ENCODE measurements around the gene DENR. TPM values are rescaled to one million over a fixed set of nuclear protein-coding genes. Genes with fewer than 3 reads are reported as not detected.

The DENR gene
- total RNA-seq, 1 experiment from 2014 or later = 68.7 TPM

- no peak for TF ChIP-seq CTCF (IDR thresholded peaks at IDR 0.05)
- TF ChIP-seq SIN3A (IDR thresholded peaks at IDR 0.05; ENCODE audit: borderline replicate concordance, insufficient read depth, low read depth, low read length) = no peak
- TF ChIP-seq TCF7L2 (IDR thresholded peaks at IDR 0.05; ENCODE audit: low read depth, low read length) = no peak
- no peak for TF ChIP-seq POLR2AphosphoS5 (IDR thresholded peaks at IDR 0.05; ENCODE audit: low read depth, low read length)
- TF ChIP-seq, protein P1, sequence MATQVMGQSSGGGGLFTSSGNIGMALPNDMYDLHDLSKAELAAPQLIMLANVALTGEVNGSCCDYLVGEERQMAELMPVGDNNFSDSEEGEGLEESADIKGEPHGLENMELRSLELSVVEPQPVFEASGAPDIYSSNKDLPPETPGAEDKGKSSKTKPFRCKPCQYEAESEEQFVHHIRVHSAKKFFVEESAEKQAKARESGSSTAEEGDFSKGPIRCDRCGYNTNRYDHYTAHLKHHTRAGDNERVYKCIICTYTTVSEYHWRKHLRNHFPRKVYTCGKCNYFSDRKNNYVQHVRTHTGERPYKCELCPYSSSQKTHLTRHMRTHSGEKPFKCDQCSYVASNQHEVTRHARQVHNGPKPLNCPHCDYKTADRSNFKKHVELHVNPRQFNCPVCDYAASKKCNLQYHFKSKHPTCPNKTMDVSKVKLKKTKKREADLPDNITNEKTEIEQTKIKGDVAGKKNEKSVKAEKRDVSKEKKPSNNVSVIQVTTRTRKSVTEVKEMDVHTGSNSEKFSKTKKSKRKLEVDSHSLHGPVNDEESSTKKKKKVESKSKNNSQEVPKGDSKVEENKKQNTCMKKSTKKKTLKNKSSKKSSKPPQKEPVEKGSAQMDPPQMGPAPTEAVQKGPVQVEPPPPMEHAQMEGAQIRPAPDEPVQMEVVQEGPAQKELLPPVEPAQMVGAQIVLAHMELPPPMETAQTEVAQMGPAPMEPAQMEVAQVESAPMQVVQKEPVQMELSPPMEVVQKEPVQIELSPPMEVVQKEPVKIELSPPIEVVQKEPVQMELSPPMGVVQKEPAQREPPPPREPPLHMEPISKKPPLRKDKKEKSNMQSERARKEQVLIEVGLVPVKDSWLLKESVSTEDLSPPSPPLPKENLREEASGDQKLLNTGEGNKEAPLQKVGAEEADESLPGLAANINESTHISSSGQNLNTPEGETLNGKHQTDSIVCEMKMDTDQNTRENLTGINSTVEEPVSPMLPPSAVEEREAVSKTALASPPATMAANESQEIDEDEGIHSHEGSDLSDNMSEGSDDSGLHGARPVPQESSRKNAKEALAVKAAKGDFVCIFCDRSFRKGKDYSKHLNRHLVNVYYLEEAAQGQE (IDR thresholded peaks at IDR 0.05; ENCODE audit: insufficient read depth in 1 of 2, low read depth in 2 of 2, low read length in 1 of 2) = no peak
- Histone ChIP-seq H3K27me3 (ENCODE audit: control insufficient read depth, insufficient read depth, low read length) (no peaks in the 10 kb centered on the region), H3K4me3 (ENCODE audit: low read depth in 2 of 2, low read length in 2 of 2) (no peak overlapping the region), H3K36me3 (ENCODE audit: control insufficient read depth, insufficient read depth, low read length) (no peaks in the 10 kb centered on the region), H3K27ac (ENCODE audit: low read length) (no peak overlapping the region), H3K9me3 (ENCODE audit: control insufficient read depth, insufficient read depth, low read depth, low read length) (no peaks in the 10 kb centered on the region), H3K4me1 (ENCODE audit: control insufficient read depth, insufficient read depth, low read length) (peaks cover 9% of the 10 kb centered on the region)
- in situ Hi-C loops (cut with HindIII; ENCODE audit: low pct_unique_long_range_greater_than_20kb, low sequenced_read_pairs) = no loop called here
- BruUV-seq (replicated peaks) = no TSS peak
- ChIA-PET POLR2A (no interaction called here), CTCF (interaction anchor here (0.5 kb wide), 1 partner anchor 58 kb away, joined by 4 read pairs; no protein-coding TSS in a partner anchor)
- no peak for ATAC-seq
- intact Hi-C loops (cut with micrococcal nuclease; ENCODE audit: unreplicated experiment) = no loop called here
- DNase-seq (ENCODE audit: low read depth, low spot score) = no peak
Observed at GRCh38 chr12:122732611-122733010, 20.0 kb upstream of the DENR start.

DNA sequence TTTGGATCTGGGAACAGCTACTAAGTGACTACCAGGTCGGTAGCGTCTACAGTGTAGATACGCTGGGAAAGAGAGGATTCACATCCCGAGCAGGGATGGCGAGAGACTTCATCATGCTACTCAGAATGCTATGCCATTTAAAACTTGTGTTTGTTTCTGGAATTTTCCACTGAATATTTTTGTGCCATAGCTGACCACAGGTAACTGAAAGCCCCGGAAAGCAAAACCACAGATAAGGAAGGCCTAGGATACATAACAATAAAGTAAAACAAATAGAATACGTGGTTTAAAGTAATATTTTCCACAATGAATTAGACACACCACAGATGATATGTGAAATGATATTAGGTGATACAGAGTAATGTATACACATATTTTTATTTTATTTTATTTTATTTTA, 14.1 kb upstream of the DENR start:
- CTCF ChIA-PET = interaction anchor here (0.5 kb wide), 1 partner anchor 19 kb away, joined by 6 read pairs; no protein-coding TSS in a partner anchor
- POLR2A ChIA-PET = no interaction called here

More for the DNA sequence above, 14.1 kb upstream of the DENR start:
- Histone ChIP-seq H3K27ac (ENCODE audit: low read length) (no peak overlapping the region), H3K27me3 (ENCODE audit: control insufficient read depth, insufficient read depth, low read length) (no peaks in the 10 kb centered on the region), H3K36me3 (ENCODE audit: control insufficient read depth, insufficient read depth, low read length) (no peaks in the 10 kb centered on the region), H3K4me1 (ENCODE audit: control insufficient read depth, insufficient read depth, low read length) (no peaks in the 10 kb centered on the region), H3K4me3 (ENCODE audit: low read depth in 2 of 2, low read length in 2 of 2) (no peak overlapping the region), H3K9me3 (ENCODE audit: control insufficient read depth, insufficient read depth, low read depth, low read length) (no peaks in the 10 kb centered on the region)
- TF ChIP-seq TCF7L2 (IDR thresholded peaks at IDR 0.05; ENCODE audit: low read depth, low read length) = no peak
- no peak for TF ChIP-seq POLR2AphosphoS5 (IDR thresholded peaks at IDR 0.05; ENCODE audit: low read depth, low read length)
- TF ChIP-seq CTCF (IDR thresholded peaks at IDR 0.05) = no peak
- TF ChIP-seq, protein P1 (IDR thresholded peaks at IDR 0.05; ENCODE audit: insufficient read depth in 1 of 2, low read depth in 2 of 2, low read length in 1 of 2) = no peak
- TF ChIP-seq SIN3A (IDR thresholded peaks at IDR 0.05; ENCODE audit: borderline replicate concordance, insufficient read depth, low read depth, low read length) = no peak
- no peak for DNase-seq (ENCODE audit: low read depth, low spot score)
- intact Hi-C loops (cut with micrococcal nuclease; ENCODE audit: unreplicated experiment) (no loop called here), in situ Hi-C loops (cut with HindIII; ENCODE audit: low pct_unique_long_range_greater_than_20kb, low sequenced_read_pairs) (no loop called here)
- no peak for ATAC-seq
- no TSS peak for BruUV-seq (replicated peaks)
